Colon (tissue), 2 donors: ENCODE data around the gene CPNE2.

Experiments used
- FAIRE-seq: peaks from 2 replicates; lab custom pipeline; 2012; peaks lifted over from hg19 to GRCh38; lab: Jason Lieb, UNC
- donor health status: control.
- donor health status: control.

Gene CPNE2

GRCh38 chr16:57145046-57146021 is 53.0 kb downstream of the CPNE2 start:
- no peak for FAIRE-seq

- FAIRE-seq = no peak
Measured at GRCh38 chr16:57146040-57146647, 53.8 kb downstream of the CPNE2 start.

DNA sequence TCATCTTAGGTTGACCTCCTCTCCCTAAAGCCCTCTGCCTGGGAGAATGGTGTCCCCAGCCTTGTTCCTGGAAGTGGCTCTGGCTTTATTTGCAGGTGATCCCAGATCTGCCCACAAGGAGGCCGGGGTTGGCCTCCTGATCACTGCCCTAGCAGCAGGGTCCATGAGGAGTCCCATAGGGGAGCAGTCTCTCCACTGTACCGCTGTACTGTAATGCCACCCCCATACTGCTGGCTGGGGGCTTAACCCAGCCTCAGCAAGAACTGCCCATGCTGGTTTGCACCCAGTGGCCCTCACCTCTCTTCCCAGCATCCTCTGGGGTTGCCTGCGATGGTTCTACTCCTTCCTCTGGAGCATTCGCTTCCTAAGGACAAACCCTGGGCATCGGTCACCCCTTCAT is 54.4 kb downstream of the CPNE2 start:
- no peak for FAIRE-seq

- FAIRE-seq = no peak
Measured at GRCh38 chr16:57147381-57148221, 55.2 kb downstream of the CPNE2 start.

DNA sequence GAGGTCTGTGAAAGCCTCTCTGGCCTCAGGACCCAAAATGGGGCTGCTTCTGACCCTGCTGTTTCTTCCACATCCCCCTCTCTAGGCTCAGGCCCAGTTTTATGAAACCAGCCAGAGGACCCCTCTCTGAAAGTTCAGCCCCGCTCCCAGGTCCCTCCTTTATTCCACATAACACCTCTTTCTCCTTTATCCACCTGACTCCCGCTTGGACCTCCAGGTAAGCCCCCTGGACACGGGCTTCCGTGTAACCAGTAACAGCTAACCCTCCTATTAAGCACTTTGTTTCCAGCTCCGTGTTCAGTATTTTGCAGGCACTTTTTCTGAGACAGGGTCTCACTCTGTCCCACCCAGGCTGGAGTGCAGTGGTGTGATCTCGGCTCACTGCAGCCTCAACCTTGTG is 56.1 kb downstream of the CPNE2 start:
- no peak for FAIRE-seq

DNA sequence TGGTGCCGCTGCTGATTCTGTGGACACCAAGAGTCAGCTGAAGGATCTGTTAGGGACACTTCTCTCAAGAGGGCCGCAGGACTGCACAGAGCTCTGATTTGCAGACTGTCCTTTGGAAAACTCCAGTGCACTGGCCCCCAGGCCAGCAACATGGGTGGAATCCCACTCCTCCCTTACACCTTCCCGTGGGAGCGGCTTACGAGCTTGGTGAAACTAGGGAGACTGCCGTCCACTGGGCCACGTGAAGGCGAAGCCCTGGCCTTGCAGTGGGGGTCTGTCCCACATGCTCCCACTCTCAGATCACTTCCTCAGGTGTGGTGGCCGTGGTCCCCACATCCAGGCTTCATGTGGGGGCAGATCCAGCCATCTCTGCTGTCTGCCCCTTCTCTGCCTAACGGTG is 57.0 kb downstream of the CPNE2 start:
- no peak for FAIRE-seq

- no peak for FAIRE-seq
Measured at GRCh38 chr16:57150682-57151330, 58.4 kb downstream of the CPNE2 start.

- no peak for FAIRE-seq
Measured at GRCh38 chr16:57151369-57151768, 59.0 kb downstream of the CPNE2 start.

GRCh38 chr16:57152096-57153093 is 60.0 kb downstream of the CPNE2 start:
- FAIRE-seq = no peak

DNA sequence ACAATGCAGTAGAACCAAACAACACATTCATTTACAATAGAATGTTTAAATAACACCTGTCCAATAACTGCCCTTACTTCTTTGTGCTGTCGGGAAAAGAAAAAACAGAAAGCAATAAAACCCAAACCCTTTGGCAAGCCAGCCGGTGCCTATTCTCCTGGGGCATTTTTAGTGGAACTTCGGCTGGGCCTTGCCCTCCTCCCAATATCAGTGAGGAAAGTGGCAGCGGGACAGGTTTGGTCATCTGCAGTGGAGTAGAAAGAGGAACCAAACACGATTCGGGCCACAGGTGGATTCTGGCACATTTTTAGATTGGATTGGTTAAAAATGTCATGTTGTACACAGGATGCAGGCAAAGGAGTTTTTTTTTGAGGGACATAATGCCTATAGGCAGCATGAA is 61.5 kb downstream of the CPNE2 start:
- no peak for FAIRE-seq

GRCh38 chr16:57155702-57156350 is 63.4 kb downstream of the CPNE2 start:
- FAIRE-seq = no peak

GRCh38 chr16:57156351-57156703 is 63.9 kb downstream of the CPNE2 start:
- FAIRE-seq = no peak

DNA sequence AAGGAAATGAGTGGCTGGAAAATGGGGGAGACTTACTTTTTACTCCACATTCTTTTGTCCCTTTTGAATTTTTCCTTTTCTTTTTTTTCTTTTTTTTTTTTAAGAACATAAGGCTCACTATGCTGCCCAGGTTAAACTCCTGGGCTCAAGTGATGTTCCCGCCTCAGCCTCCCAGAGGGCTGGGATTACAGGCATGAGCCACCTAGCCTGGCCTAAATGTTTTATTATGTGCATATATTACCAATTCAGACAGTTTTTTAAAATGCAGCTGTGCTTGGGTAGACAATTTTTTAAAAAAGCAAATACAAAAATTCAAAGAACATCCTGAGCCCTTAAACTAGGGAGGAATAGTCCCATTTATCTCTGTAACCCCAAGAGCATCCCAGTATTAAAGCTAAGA is 65.2 kb downstream of the CPNE2 start:
- FAIRE-seq = no peak

- no peak for FAIRE-seq
Measured at GRCh38 chr16:57159447-57159846, 67.1 kb downstream of the CPNE2 start.

- FAIRE-seq = no peak
Measured at GRCh38 chr16:57163842-57164241, 71.5 kb downstream of the CPNE2 start.

GRCh38 chr16:57165483-57165882 is 73.1 kb downstream of the CPNE2 start:
- no peak for FAIRE-seq

DNA sequence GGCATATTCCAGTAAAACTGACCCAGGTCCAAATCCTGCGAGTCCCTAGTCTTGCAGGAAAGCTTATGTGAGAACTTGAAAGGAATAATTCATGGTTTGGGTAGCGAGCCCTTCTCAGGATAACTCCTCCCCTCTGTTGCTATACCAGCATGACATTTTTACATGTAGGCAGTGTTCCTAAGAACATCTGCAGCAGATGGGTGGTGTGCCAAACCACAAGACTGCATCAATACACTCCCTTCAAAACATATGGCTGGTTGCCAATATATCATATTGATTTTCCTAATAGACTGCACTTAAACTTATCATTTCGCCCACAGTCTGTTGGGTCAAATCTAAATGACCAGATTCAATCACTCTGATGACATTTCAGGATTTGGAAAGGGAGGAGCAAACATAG is 73.6 kb downstream of the CPNE2 start:
- FAIRE-seq = no peak

DNA sequence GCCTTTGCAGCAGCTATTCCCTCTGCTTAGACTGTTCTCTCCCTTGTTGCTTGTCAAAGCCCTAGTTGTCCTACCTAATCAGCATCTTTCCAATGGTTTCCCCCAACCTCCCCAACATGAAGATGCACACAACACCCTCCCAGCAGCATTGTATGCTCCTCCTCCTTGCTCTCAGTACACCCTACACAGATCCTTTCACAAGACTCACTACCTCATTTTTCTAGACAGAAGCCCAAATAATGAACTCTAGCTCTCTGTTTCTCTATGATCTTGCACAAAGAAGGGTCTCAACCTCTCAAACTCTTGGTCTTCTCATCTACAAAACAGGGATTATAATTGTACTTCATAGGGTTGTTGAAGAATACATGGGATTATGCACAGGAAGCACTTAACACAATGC is 74.1 kb downstream of the CPNE2 start:
- FAIRE-seq = no peak

DNA sequence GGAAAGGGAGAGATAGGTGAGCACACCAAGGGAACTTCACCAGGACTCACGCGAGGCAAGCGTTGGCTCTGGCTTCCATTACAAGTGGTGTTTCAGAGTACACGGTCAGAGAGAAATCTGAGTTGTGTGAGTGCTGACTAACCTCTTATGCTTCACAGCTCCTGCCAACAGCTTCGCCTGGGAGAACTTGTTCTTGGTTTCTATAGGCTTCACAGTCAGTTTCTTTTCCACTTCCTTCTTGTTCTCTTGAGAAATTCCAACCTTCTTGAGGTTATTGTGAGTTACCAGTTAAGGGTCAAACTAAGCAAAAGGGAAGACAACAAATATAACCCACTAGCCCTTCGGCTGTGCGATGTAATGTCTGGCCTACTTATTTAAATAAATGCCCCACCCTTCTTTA is 74.6 kb downstream of the CPNE2 start:
- FAIRE-seq = no peak

- FAIRE-seq = no peak
Measured at GRCh38 chr16:57167538-57167937, 75.2 kb downstream of the CPNE2 start.
